ENCODE results near the gene NF2.

DNA sequence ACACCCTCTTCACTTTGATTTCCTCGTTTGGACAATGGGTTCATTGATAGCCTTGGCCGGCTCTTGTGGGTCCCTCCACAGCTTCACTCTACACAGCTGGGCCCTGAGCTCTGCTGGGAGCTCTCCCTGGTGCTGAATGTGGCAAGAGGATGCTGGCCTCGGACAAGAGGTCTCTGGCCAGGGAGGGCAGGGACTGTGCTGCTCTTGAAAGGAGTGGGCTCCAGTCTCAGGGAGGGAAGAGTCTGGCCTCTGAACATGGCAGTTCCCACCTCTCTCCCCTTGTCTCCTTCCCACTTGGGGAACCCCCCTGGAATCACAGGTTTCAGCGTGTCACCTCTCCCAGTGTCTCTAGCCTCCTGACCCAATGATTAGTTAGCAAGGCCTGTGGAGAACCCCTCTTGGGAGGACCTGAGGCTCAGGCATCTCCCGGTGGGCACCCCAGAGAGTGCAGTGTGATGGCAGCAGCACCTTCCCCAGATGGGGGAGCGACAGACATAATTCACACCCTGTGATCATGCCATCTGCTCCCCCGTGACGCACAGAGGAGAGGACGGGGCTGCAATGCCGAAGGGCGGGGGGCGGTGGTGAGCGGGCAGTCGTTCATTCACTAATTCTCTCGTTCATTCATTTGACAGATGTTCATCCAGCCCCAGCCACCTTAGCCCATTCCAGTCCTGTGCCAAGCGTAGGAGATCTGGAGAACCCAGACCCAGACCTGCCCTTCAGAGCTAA is 113.5 kb downstream of the NF2 start:
- TF ChIP-seq, protein P1, sequence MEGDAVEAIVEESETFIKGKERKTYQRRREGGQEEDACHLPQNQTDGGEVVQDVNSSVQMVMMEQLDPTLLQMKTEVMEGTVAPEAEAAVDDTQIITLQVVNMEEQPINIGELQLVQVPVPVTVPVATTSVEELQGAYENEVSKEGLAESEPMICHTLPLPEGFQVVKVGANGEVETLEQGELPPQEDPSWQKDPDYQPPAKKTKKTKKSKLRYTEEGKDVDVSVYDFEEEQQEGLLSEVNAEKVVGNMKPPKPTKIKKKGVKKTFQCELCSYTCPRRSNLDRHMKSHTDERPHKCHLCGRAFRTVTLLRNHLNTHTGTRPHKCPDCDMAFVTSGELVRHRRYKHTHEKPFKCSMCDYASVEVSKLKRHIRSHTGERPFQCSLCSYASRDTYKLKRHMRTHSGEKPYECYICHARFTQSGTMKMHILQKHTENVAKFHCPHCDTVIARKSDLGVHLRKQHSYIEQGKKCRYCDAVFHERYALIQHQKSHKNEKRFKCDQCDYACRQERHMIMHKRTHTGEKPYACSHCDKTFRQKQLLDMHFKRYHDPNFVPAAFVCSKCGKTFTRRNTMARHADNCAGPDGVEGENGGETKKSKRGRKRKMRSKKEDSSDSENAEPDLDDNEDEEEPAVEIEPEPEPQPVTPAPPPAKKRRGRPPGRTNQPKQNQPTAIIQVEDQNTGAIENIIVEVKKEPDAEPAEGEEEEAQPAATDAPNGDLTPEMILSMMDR (IDR thresholded peaks at IDR 0.05), result no peak
- TF ChIP-seq POLR2A (IDR thresholded peaks at IDR 0.05), result no peak

All from testis (tissue), 2 donors.